ENCODE data around the gene TUBB1. TPM values are rescaled to one million over a fixed set of nuclear protein-coding genes. Genes with fewer than 3 reads are reported as not detected.

The TUBB1 gene
- total RNA-seq, 4 donors from 2014 or later, result 0.17 TPM; not detected in 3

DNA sequence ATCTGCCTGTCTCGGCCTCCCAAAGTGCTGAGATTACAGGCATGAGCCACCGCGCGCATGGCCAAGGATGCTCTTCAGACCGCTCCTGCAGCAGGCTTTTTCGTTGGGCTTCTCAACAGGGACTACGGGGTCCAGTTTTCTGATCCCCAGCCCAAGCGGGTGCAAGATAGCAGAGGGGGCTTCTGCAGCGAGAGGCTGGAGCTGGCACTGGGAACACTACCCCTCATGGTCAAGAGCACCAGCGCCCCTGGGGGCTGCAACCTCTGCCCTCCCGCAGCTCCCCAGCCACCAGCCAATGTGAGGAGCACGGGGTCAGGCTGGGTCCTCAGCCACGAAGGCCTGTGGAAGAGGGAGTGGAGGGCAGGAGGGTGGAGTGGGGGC, 18.2 kb upstream of the TUBB1 start:
- DNase-seq (ENCODE audit: low spot score in 2 of 2), result no peak
- H3K4me1 ChIP-seq, result peaks cover 25% of the 10 kb centered on the region
- no peak for TF ChIP-seq POLR2A (IDR thresholded peaks at IDR 0.05)
- no peak for TF ChIP-seq EP300 (IDR thresholded peaks at IDR 0.05)
- no peak overlapping the region for H3K27ac ChIP-seq
- no peak overlapping the region for H3K4me3 ChIP-seq
- H3K27me3 ChIP-seq, result no peaks in the 10 kb centered on the region
- 91% methylated on average over 11 of the region's 13 CpGs for WGBS
- peaks cover 55% of the 10 kb centered on the region for H3K36me3 ChIP-seq
- no peaks in the 10 kb centered on the region for H3K9me3 ChIP-seq

DNA sequence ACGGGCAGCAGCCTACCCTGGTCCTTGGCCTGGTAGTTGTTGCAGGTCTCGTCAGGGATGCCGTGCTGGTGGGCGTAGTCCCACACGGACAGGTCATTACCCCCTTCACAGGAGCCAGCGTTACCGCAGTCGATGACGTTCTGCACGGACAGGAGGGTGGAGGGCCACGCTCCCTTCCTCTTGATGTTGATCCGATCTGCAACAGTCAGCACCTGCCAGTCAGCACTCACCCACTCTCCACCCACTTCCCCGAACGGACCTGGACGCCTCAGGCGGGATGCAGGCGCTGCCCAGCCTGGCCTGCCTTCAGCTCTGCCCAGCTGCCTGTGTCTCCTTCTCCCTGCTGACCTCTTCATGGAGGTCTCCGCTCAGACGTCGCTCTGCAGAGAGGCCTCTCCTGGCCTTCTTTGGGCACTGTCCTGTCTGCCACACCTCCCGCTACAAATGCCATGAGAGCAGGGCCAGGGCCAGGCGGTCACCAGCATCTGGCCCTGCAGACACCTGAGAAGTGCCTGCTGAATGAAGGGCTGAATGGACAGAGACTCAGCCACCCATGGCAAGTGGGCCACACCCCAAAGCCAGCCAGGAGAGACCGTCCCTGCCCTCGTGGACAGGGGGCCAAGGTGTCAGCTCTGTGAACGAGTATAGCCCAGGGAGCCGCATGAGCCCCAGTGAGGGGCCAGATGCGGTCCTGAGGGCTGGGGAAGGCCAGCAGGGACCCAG, 17.6 kb upstream of the TUBB1 start:
- TF ChIP-seq POLR2A (IDR thresholded peaks at IDR 0.05) (no peak), POLR2AphosphoS5 (IDR thresholded peaks at IDR 0.05) (no peak), EP300 (IDR thresholded peaks at IDR 0.05) (no peak)
- TF ChIP-seq, protein P1, sequence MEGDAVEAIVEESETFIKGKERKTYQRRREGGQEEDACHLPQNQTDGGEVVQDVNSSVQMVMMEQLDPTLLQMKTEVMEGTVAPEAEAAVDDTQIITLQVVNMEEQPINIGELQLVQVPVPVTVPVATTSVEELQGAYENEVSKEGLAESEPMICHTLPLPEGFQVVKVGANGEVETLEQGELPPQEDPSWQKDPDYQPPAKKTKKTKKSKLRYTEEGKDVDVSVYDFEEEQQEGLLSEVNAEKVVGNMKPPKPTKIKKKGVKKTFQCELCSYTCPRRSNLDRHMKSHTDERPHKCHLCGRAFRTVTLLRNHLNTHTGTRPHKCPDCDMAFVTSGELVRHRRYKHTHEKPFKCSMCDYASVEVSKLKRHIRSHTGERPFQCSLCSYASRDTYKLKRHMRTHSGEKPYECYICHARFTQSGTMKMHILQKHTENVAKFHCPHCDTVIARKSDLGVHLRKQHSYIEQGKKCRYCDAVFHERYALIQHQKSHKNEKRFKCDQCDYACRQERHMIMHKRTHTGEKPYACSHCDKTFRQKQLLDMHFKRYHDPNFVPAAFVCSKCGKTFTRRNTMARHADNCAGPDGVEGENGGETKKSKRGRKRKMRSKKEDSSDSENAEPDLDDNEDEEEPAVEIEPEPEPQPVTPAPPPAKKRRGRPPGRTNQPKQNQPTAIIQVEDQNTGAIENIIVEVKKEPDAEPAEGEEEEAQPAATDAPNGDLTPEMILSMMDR (IDR thresholded peaks at IDR 0.05), result no peak
- no peak for DNase-seq (ENCODE audit: low spot score in 2 of 2)
- H3K27me3 ChIP-seq, result no peaks in the 10 kb centered on the region
- H3K36me3 ChIP-seq, result peaks cover 49% of the 10 kb centered on the region
- H3K9me3 ChIP-seq, result no peaks in the 10 kb centered on the region
- peaks cover 30% of the 10 kb centered on the region for H3K4me1 ChIP-seq
- H3K4me3 ChIP-seq, result no peak overlapping the region
- H3K27ac ChIP-seq, result no peak overlapping the region
- 90% methylated on average over 25 of the region's 27 CpGs for WGBS

DNA sequence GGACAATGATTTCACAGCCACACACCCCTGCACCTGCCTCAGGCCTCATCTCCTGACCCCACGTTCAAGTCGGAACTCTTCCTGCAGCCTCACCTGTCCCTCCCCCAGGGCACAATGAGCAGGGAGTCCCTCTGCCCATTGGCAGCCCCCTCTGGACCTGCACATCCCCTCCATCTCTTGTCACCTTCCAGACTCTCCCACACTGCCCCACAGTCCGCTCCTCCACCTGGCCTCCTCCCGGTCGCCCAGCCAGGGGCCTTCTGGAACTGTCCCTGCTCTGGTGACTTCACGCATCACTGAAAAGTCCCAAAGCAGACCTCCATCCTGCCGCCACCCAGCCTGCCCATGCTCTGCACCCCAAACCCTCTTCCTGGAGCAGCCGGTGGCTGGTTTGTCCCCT, 16.8 kb upstream of the TUBB1 start:
- Histone ChIP-seq H3K27me3 (no peaks in the 10 kb centered on the region), H3K4me1 (peaks cover 33% of the 10 kb centered on the region), H3K9me3 (no peaks in the 10 kb centered on the region), H3K27ac (no peak overlapping the region), H3K4me3 (no peak overlapping the region), H3K36me3 (peaks cover 41% of the 10 kb centered on the region)
- no peak for DNase-seq (ENCODE audit: low spot score in 2 of 2)
- WGBS, result 88% methylated on average over 7 of the region's 8 CpGs
- TF ChIP-seq, protein P1 (IDR thresholded peaks at IDR 0.05), result no peak
- TF ChIP-seq POLR2A (IDR thresholded peaks at IDR 0.05) (no peak), EP300 (IDR thresholded peaks at IDR 0.05) (no peak), POLR2AphosphoS5 (IDR thresholded peaks at IDR 0.05) (no peak)

DNA sequence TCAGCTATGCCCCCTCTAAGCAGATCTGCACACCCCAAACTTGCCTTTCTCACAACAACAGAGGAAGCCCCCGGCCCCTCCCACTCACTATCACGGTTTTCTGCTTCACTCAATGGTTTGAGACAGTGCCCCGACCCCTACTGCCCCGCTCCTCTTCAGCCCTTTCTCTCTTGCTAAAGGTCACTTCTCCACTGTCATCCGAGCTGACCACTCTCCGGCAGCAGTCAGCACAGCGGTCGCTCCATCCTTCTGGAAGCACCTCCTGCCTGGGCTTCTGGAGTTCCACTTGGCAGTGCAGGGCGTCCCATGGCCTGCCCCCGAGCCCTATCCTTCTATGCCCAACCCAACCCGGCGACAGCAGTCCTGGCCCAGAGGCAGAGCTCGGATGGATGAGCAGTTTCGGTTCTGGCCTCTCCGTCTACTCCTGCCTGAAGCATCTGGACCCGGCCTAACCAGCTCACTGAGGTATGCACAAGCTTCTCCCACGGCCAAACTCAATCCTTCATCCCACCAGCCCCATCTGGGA, 16.3 kb upstream of the TUBB1 start:
- Histone ChIP-seq H3K4me3 (no peak overlapping the region), H3K4me1 (peaks cover 36% of the 10 kb centered on the region), H3K27ac (no peak overlapping the region), H3K36me3 (peaks cover 36% of the 10 kb centered on the region), H3K9me3 (no peaks in the 10 kb centered on the region), H3K27me3 (no peaks in the 10 kb centered on the region)
- no peak for DNase-seq (ENCODE audit: low spot score in 2 of 2)
- TF ChIP-seq, protein P1 (IDR thresholded peaks at IDR 0.05), result no peak
- no peak for TF ChIP-seq EP300 (IDR thresholded peaks at IDR 0.05)
- TF ChIP-seq POLR2AphosphoS5 (IDR thresholded peaks at IDR 0.05), result no peak
- no peak for TF ChIP-seq POLR2A (IDR thresholded peaks at IDR 0.05)
- 91% methylated on average over 14 of the region's 17 CpGs for WGBS

DNA sequence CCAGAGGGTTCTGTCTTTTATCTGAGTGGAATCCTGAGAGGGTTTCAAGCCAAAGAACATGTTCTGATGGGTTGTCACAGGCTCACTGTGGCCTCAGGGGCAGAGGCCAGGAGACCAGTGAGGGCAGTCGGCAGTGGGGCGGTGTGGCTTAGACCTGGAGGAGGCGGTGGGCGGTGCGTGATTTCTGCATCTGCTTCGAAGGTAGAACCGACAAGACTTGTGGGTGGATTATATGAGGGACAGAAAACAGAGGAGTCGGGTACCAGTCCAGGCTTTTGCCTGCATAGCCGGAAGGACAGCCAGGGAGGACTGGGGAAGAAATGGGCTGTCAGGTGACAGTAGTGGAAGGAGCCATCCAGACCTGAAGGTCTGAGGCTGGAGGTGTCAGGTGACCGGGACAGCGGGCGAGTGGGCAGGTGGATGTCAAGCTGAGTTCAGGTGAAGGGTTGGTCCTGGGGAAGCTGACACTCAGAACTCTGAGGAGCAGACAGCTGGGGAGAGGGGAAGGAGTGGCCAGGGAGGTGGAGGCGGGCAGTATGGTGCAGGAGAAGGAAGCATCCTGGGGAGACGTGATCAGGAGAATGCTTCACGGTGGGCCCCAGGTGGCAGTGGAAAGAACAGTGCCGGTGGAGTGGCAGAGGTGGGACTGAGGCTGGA, 15.3 kb upstream of the TUBB1 start:
- no peak for TF ChIP-seq POLR2AphosphoS5 (IDR thresholded peaks at IDR 0.05)
- TF ChIP-seq, protein P1 (IDR thresholded peaks at IDR 0.05), result no peak
- Histone ChIP-seq H3K27ac (no peak overlapping the region), H3K36me3 (peaks cover 28% of the 10 kb centered on the region), H3K4me3 (no peak overlapping the region), H3K9me3 (no peaks in the 10 kb centered on the region), H3K27me3 (no peaks in the 10 kb centered on the region), H3K4me1 (peaks cover 36% of the 10 kb centered on the region)
- 79% methylated on average over 16 of the region's 16 CpGs for WGBS
- DNase-seq (ENCODE audit: low spot score in 2 of 2), result peak in 1 of 2 donors; percentile 56

Measured in suprapubic skin (tissue), 4 donors.